Immature natural killer cell (primary cell): Measurements from ENCODE around the gene RNF25. TPM values are rescaled to one million over a fixed set of nuclear protein-coding genes. Genes with fewer than 3 reads are reported as not detected.
"Not testable (repeated sequence)": the region's sequence is repeated elsewhere in the genome, so short reads cannot be mapped to it uniquely, and the experiment has no call there.

Experiments
- DNase-seq, 3 donors: peaks; one replicate each; pipeline ENCODE4 v3.0.0; 2022; ENCODE audit warnings: mixed read lengths in 1 of 3
- H3K27ac Mint-ChIP-seq, 6 donors: one replicate each; pipeline ENCODE4 v1.8.0; 2020; ENCODE audit warnings: mixed read lengths in 6 of 6, mild to moderate bottlenecking in 5 of 6, inconsistent platforms in 4 of 6, moderate library complexity in 3 of 6
- H3K27me3 Mint-ChIP-seq, 3 donors: one replicate each; pipeline ENCODE4 v1.8.0; 2020 to 2021; ENCODE audit warnings: low read depth in 3 of 3, mild to moderate bottlenecking in 3 of 3, mixed read lengths in 3 of 3, moderate library complexity in 3 of 3, inconsistent platforms in 1 of 3
- H3K36me3 Mint-ChIP-seq, 3 donors: one replicate each; pipeline ENCODE4 v1.8.0; 2020; ENCODE audit warnings: mixed read lengths in 3 of 3, inconsistent platforms in 2 of 3, mild to moderate bottlenecking in 2 of 3
- H3K4me1 Mint-ChIP-seq, 2 donors: one replicate each; pipeline ENCODE4 v1.8.0; 2020; ENCODE audit warnings: inconsistent platforms in 2 of 2, mild to moderate bottlenecking in 2 of 2, mixed read lengths in 2 of 2, moderate library complexity in 1 of 2
- H3K4me3 Mint-ChIP-seq, 5 donors: one replicate each; pipeline ENCODE4 v1.8.0; 2020; ENCODE audit warnings: mild to moderate bottlenecking in 5 of 5, mixed read lengths in 5 of 5, inconsistent platforms in 3 of 5, moderate library complexity in 3 of 5
- H3K9me3 Mint-ChIP-seq, 6 donors: one replicate each; pipeline ENCODE4 v1.8.0; 2020; ENCODE audit warnings: mild to moderate bottlenecking in 6 of 6, mixed read lengths in 6 of 6, inconsistent platforms in 4 of 6, moderate library complexity in 3 of 6
- polyA plus RNA-seq, 3 donors: library from polyadenylated mRNA; unstranded; fragments of 300-500 nt; fragmentation: Illumina TruSeq; gene quantifications; one replicate each; pipeline ENCODE4 v1.2.3, GENCODE V29; 2021

The RNF25 gene
- polyA plus RNA-seq, 3 donors from 2014 or later = 7.7 to 16.7 (median 16.3) TPM

- Mint-ChIP-seq H3K9me3 (no peaks in the 10 kb centered on the region), H3K27ac (peak overlapping the region in 1 of 6 donors; percentile 50), H3K4me1 (peaks cover 12 to 16% of the 10 kb centered on the region in 2 donors), H3K36me3 (no peaks in the 10 kb centered on the region), H3K4me3 (peak overlapping the region in 4 of 5 donors; percentile 15 to 98 (median 92)), H3K27me3 (peaks cover 7 to 8% (median 8%) of the 10 kb centered on the region in 3 donors)
- no peak for DNase-seq
Measured at GRCh38 chr2:218709908-218710307, 38.1 kb upstream of the RNF25 start.

GRCh38 chr2:218708086-218708485 is 36.3 kb upstream of the RNF25 start:
- Mint-ChIP-seq H3K36me3 (peaks cover 0 to 4% (median 0%) of the 10 kb centered on the region in 3 donors), H3K4me1 (peaks cover 12 to 16% of the 10 kb centered on the region in 2 donors), H3K27ac (no peak overlapping the region), H3K27me3 (peaks cover 7 to 9% (median 8%) of the 10 kb centered on the region in 3 donors), H3K9me3 (no peaks in the 10 kb centered on the region), H3K4me3 (no peak overlapping the region)
- no peak for DNase-seq

GRCh38 chr2:218703341-218703740 is 31.5 kb upstream of the RNF25 start:
- peaks cover 3 to 12% (median 10%) of the 10 kb centered on the region in 3 donors for H3K36me3 Mint-ChIP-seq
- DNase-seq = no peak
- no peaks in the 10 kb centered on the region for H3K4me1 Mint-ChIP-seq
- no peak overlapping the region for H3K27ac Mint-ChIP-seq
- H3K4me3 Mint-ChIP-seq = no peak overlapping the region
- peaks cover 2 to 3% (median 2%) of the 10 kb centered on the region in 3 donors for H3K27me3 Mint-ChIP-seq
- no peaks in the 10 kb centered on the region for H3K9me3 Mint-ChIP-seq

GRCh38 chr2:218701806-218702205 is 30.0 kb upstream of the RNF25 start:
- Mint-ChIP-seq H3K4me3 (no peak overlapping the region), H3K27me3 (peaks cover 0 to 2% (median 2%) of the 10 kb centered on the region in 3 donors), H3K9me3 (no peaks in the 10 kb centered on the region), H3K27ac (no peak overlapping the region), H3K4me1 (no peaks in the 10 kb centered on the region), H3K36me3 (peaks cover 3 to 13% (median 12%) of the 10 kb centered on the region in 3 donors)
- no peak for DNase-seq

DNA sequence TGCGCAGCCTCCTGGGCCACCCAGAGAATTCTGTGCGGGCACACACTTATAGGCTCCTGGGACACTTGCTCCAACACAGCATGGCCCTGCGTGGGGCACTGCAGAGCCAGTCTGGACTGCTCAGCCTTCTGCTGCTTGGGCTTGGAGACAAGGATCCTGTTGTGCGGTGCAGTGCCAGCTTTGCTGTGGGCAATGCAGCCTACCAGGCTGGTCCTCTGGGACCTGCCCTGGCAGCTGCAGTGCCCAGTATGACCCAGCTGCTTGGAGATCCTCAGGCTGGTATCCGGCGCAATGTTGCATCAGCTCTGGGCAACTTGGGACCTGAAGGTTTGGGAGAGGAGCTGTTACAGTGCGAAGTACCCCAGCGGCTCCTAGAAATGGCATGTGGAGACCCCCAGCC is 27.1 kb upstream of the RNF25 start:
- Mint-ChIP-seq H3K4me1 (no peaks in the 10 kb centered on the region), H3K4me3 (no peak overlapping the region), H3K27me3 (peaks cover 0 to 2% (median 0%) of the 10 kb centered on the region in 3 donors), H3K36me3 (peaks cover 3 to 23% (median 12%) of the 10 kb centered on the region in 3 donors), H3K27ac (no peak overlapping the region), H3K9me3 (no peaks in the 10 kb centered on the region)
- no peak for DNase-seq

DNA sequence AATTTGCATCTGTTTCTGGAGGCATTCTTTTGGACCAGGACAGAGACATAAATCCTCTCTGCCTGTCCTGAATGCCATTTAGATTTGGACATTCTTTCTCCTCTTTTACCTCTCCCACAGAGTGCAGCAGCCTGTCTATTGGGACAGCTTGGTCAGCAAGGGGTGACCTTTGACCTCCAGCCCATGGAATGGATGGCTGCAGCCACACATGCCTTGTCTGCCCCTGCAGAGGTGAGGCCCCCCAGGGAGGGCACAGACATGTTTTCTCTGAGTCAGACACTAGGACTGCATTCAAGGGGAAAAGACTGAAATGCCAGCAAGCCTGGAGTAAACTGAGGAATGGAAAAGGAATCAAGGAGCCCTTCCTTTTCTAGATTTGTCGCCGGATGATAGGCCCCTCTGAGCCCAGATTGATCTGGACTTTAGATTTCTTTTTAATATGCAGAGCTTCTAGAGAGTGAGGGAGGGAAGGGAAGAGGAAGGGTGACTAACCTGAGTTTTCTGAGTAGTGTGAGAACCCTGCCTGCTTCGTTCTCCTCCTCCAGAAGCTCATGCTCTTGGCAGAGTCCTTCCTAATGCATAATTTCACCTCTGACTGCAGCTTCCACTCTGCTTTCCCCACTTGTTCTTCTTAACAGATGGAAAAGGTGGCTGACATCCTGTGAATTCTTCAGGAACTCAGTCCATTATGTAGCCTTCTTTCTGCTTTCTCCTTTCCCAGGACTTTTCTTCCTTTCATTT is 22.8 kb upstream of the RNF25 start:
- no peak for DNase-seq
- H3K4me3 Mint-ChIP-seq = no peak overlapping the region
- H3K36me3 Mint-ChIP-seq = peaks cover 16 to 32% (median 29%) of the 10 kb centered on the region in 3 donors
- peaks cover 0 to 1% (median 0%) of the 10 kb centered on the region in 3 donors for H3K27me3 Mint-ChIP-seq
- no peaks in the 10 kb centered on the region for H3K4me1 Mint-ChIP-seq
- no peaks in the 10 kb centered on the region for H3K9me3 Mint-ChIP-seq
- H3K27ac Mint-ChIP-seq = no peak overlapping the region

DNA sequence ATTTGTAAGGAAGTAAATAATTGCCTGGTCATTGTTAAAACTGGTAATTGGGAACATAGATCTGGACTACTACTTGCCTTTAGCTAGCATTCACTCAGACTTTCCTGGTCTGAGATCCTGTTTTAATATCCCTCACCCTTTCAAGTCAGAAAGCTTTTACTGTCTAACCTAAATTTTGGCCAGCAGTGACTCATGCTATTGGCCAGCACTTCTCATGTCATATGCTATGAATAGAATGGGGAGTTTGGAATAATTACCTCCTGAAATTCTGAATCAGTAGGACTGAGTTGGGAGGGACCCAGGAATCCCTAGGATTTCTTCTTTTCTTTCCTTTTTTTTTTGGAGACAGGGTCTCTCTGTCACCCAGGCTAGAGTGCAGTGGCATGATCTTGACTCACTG is 19.4 kb upstream of the RNF25 start:
- no peak overlapping the region for H3K4me3 Mint-ChIP-seq
- peaks cover 13 to 30% (median 27%) of the 10 kb centered on the region in 3 donors for H3K36me3 Mint-ChIP-seq

GRCh38 chr2:218687400-218688060 is 15.7 kb upstream of the RNF25 start:
- peaks cover 4 to 29% (median 13%) of the 10 kb centered on the region in 3 donors for H3K36me3 Mint-ChIP-seq
- not testable (repeated sequence) for H3K9me3 Mint-ChIP-seq, H3K4me1 Mint-ChIP-seq, H3K27ac Mint-ChIP-seq, H3K4me3 Mint-ChIP-seq, H3K27me3 Mint-ChIP-seq
- peak; percentile 3 to 31 (median 19) for DNase-seq

More for the DNA sequence above, 19.4 kb upstream of the RNF25 start:
- H3K4me1 Mint-ChIP-seq = peaks cover 0 to 2% of the 10 kb centered on the region in 2 donors
- no peak overlapping the region for H3K27ac Mint-ChIP-seq
- no peaks in the 10 kb centered on the region for H3K9me3 Mint-ChIP-seq
- H3K27me3 Mint-ChIP-seq = peaks cover 0 to 1% (median 0%) of the 10 kb centered on the region in 3 donors
- DNase-seq = no peak

- Mint-ChIP-seq H3K36me3 (peaks cover 14 to 34% (median 20%) of the 10 kb centered on the region in 3 donors), H3K4me1 (no peaks in the 10 kb centered on the region), H3K4me3 (no peak overlapping the region), H3K27me3 (no peaks in the 10 kb centered on the region), H3K9me3 (no peaks in the 10 kb centered on the region), H3K27ac (no peak overlapping the region)
- no peak for DNase-seq
Measured at GRCh38 chr2:218680061-218680460, 8.3 kb upstream of the RNF25 start.

GRCh38 chr2:218679119-218679518 is 7.3 kb upstream of the RNF25 start:
- Mint-ChIP-seq H3K4me3 (no peak overlapping the region), H3K27ac (peak overlapping the region in 1 of 6 donors; percentile 20), H3K9me3 (no peaks in the 10 kb centered on the region), H3K27me3 (no peaks in the 10 kb centered on the region), H3K4me1 (no peaks in the 10 kb centered on the region), H3K36me3 (peaks cover 14 to 34% (median 20%) of the 10 kb centered on the region in 3 donors)
- DNase-seq = no peak

- peaks cover 4 to 18% (median 7%) of the 10 kb centered on the region in 3 donors for H3K36me3 Mint-ChIP-seq
- no peaks in the 10 kb centered on the region for H3K9me3 Mint-ChIP-seq
- peaks cover 23 to 31% of the 10 kb centered on the region in 2 donors for H3K4me1 Mint-ChIP-seq
- H3K27me3 Mint-ChIP-seq = peaks cover 0 to 4% (median 0%) of the 10 kb centered on the region in 3 donors
- H3K4me3 Mint-ChIP-seq = peak overlapping the region; percentile 96 to 100 (median 97)
- H3K27ac Mint-ChIP-seq = peak overlapping the region; percentile 96 to 97 (median 97)
- no peak for DNase-seq
Measured at GRCh38 chr2:218671097-218671653, 627 bp downstream of the RNF25 start.

GRCh38 chr2:218664653-218665052 is 7.1 kb downstream of the RNF25 start:
- DNase-seq = no peak
- Mint-ChIP-seq H3K9me3 (no peaks in the 10 kb centered on the region), H3K27ac (no peak overlapping the region), H3K4me1 (peaks cover 8 to 17% of the 10 kb centered on the region in 2 donors), H3K4me3 (no peak overlapping the region), H3K27me3 (peaks cover 0 to 1% (median 0%) of the 10 kb centered on the region in 3 donors), H3K36me3 (peaks cover 16 to 39% (median 19%) of the 10 kb centered on the region in 3 donors)

DNA sequence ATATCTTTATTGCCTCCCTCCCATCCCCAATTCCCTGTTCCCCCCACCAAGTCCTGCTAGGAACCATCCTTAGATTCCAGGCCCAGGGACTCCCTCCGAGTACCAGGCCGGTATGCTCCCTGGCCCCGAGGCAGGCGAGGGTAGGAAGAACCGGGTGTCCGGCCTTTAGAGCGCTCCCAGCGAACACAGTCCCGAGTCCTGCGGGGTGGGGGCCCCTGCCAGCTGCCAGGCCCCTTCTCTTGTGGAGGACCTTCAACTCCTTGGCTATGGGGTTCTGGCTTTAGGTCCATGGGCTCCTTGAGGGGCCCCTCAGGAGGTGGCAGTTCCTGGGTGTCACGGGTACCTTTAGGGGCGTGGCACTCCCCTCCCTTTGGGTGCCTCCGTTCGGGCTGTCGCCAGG is 7.9 kb downstream of the RNF25 start:
- peaks cover 15 to 18% of the 10 kb centered on the region in 2 donors for H3K4me1 Mint-ChIP-seq
- H3K4me3 Mint-ChIP-seq = no peak overlapping the region
- H3K27ac Mint-ChIP-seq = no peak overlapping the region
- no peak for DNase-seq
- no peaks in the 10 kb centered on the region for H3K9me3 Mint-ChIP-seq
- H3K27me3 Mint-ChIP-seq = peaks cover 0 to 3% (median 0%) of the 10 kb centered on the region in 3 donors
- H3K36me3 Mint-ChIP-seq = peaks cover 16 to 39% (median 19%) of the 10 kb centered on the region in 3 donors

GRCh38 chr2:218662827-218663226 is 9.0 kb downstream of the RNF25 start:
- Mint-ChIP-seq H3K36me3 (peaks cover 16 to 34% (median 19%) of the 10 kb centered on the region in 3 donors), H3K4me1 (peaks cover 25 to 29% of the 10 kb centered on the region in 2 donors), H3K4me3 (no peak overlapping the region), H3K27ac (no peak overlapping the region), H3K9me3 (no peaks in the 10 kb centered on the region), H3K27me3 (peaks cover 0 to 2% (median 1%) of the 10 kb centered on the region in 3 donors)
- DNase-seq = no peak
